A549 (cell line): ENCODE data around the gene WNT7B.

Experiments
- CTCF ChIP-seq: fragments of >200 bp; sonication (Bioruptor Twin); formaldehyde crosslinking; IDR thresholded peaks from 3 replicates; pipeline ENCODE4 v1.5.1; 2016
- ELK1 ChIP-seq: fragments of 150-350 bp; IDR thresholded peaks from 2 replicates; pipeline ENCODE4 v1.6.1; 2014; ENCODE audit warnings: low read depth, mild to moderate bottlenecking, low read length
- HDAC2 ChIP-seq: fragments of 200-600 bp; sonication (generic); IDR thresholded peaks from 2 replicates; pipeline ENCODE4 v1.6.1; 2016
- HEYL ChIP-seq: fragments of 250-450 bp; sonication (Bioruptor Pico); IDR thresholded peaks from 2 replicates; pipeline ENCODE4 v1.8.0; 2021; ENCODE audit warnings: mild to moderate bottlenecking, moderate library complexity
- HMGXB4 ChIP-seq: fragments of 250-450 bp; sonication (Bioruptor Pico); IDR thresholded peaks from 2 replicates; pipeline ENCODE4 v1.5.0; 2021; ENCODE audit warnings: mild to moderate bottlenecking, moderate library complexity, borderline replicate concordance
- MAFK ChIP-seq: fragments of 450-650 bp; IDR thresholded peaks from 2 replicates; pipeline ENCODE4 v1.6.1; 2014; ENCODE audit not compliant: partially characterized antibody
- NFE2L2 ChIP-seq: fragments of 150-350 bp; conservative IDR thresholded peaks from 2 replicates; pipeline ENCODE4 v1.6.1; 2014; ENCODE audit warnings: low read length
- POLR2A ChIP-seq: IDR thresholded peaks from 2 replicates; pipeline ENCODE4 v1.6.1; 2012; ENCODE audit warnings: mild to moderate bottlenecking, low read length
- SMC3 ChIP-seq: fragments of >200 bp; sonication (Bioruptor Twin); formaldehyde crosslinking; IDR thresholded peaks from 3 replicates; pipeline ENCODE4 v1.6.1; 2018; ENCODE audit warnings: inconsistent platforms
- TF ChIP-seq, protein P1 (sequence below): IDR thresholded peaks from 2 replicates; pipeline ENCODE4 v1.6.1; 2012
- TF ChIP-seq, protein P2 (sequence below): fragments of 200-600 bp; sonication (generic); IDR thresholded peaks from 2 replicates; pipeline ENCODE4 v1.6.1; 2016; ENCODE audit warnings: antibody characterized with exemption, mild to moderate bottlenecking, moderate library complexity

GRCh38 chr22:45883811-45884170, 93.2 kb downstream of the WNT7B start:
- TF ChIP-seq CTCF (no peak), HEYL (no peak), NFE2L2 (no peak), POLR2A (no peak), MAFK (no peak), ELK1 (no peak), HDAC2 (no peak), HMGXB4 (CRISPR knock-in tag) (no peak), SMC3 (no peak)
- TF ChIP-seq, protein P1, sequence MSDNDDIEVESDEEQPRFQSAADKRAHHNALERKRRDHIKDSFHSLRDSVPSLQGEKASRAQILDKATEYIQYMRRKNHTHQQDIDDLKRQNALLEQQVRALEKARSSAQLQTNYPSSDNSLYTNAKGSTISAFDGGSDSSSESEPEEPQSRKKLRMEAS = no peak
- TF ChIP-seq, protein P2, sequence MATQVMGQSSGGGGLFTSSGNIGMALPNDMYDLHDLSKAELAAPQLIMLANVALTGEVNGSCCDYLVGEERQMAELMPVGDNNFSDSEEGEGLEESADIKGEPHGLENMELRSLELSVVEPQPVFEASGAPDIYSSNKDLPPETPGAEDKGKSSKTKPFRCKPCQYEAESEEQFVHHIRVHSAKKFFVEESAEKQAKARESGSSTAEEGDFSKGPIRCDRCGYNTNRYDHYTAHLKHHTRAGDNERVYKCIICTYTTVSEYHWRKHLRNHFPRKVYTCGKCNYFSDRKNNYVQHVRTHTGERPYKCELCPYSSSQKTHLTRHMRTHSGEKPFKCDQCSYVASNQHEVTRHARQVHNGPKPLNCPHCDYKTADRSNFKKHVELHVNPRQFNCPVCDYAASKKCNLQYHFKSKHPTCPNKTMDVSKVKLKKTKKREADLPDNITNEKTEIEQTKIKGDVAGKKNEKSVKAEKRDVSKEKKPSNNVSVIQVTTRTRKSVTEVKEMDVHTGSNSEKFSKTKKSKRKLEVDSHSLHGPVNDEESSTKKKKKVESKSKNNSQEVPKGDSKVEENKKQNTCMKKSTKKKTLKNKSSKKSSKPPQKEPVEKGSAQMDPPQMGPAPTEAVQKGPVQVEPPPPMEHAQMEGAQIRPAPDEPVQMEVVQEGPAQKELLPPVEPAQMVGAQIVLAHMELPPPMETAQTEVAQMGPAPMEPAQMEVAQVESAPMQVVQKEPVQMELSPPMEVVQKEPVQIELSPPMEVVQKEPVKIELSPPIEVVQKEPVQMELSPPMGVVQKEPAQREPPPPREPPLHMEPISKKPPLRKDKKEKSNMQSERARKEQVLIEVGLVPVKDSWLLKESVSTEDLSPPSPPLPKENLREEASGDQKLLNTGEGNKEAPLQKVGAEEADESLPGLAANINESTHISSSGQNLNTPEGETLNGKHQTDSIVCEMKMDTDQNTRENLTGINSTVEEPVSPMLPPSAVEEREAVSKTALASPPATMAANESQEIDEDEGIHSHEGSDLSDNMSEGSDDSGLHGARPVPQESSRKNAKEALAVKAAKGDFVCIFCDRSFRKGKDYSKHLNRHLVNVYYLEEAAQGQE = no peak
